OCI-LY3 (cell line): ENCODE measurements around the gene PPP1R12B.

ENCODE experiments used
- EZH2phosphoT487 ChIP-seq: fragments of 200-600 bp; shearing (Covaris generic); IDR thresholded peaks from 2 replicates; pipeline ENCODE4 v1.6.1; 2018; ENCODE audit warnings: antibody characterized with exemption, mixed run types, low read depth
- TF ChIP-seq, protein P1 (sequence below): fragments of 200-600, 300-600 bp; sonication (generic); IDR thresholded peaks from 2 replicates; pipeline ENCODE4 v1.5.1; 2014; ENCODE audit warnings: antibody characterized with exemption, low read length, low read depth

GRCh38 chr1:202593845-202594244 lies 245.3 kb downstream of the PPP1R12B start:
- TF ChIP-seq, protein P1, sequence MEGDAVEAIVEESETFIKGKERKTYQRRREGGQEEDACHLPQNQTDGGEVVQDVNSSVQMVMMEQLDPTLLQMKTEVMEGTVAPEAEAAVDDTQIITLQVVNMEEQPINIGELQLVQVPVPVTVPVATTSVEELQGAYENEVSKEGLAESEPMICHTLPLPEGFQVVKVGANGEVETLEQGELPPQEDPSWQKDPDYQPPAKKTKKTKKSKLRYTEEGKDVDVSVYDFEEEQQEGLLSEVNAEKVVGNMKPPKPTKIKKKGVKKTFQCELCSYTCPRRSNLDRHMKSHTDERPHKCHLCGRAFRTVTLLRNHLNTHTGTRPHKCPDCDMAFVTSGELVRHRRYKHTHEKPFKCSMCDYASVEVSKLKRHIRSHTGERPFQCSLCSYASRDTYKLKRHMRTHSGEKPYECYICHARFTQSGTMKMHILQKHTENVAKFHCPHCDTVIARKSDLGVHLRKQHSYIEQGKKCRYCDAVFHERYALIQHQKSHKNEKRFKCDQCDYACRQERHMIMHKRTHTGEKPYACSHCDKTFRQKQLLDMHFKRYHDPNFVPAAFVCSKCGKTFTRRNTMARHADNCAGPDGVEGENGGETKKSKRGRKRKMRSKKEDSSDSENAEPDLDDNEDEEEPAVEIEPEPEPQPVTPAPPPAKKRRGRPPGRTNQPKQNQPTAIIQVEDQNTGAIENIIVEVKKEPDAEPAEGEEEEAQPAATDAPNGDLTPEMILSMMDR, result no peak
- no peak for TF ChIP-seq EZH2phosphoT487
